ENCODE data around the gene MX2. TPM values are rescaled to one million over a fixed set of nuclear protein-coding genes. Genes with fewer than 3 reads are reported as not detected.

MX2 gene
- total and polyA plus RNA-seq, 10 of the 15 experiments (the other 5 are each of a cell fraction or from before 2014, with no cell fraction given) = 10.5 to 167 (median 46.1) TPM

- Histone ChIP-seq H3K27me3 (replicated peaks in 1 of 2; ENCODE audit: control insufficient read depth in 2 of 2, insufficient read depth in 2 of 2, low read length in 1 of 2) (no peaks in the 10 kb centered on the region), H3K9ac (ENCODE audit: control insufficient read depth, insufficient read depth, low read length) (no peak overlapping the region), H3K4me1 (ENCODE audit: control insufficient read depth, insufficient read depth, low read length) (no peaks in the 10 kb centered on the region; the same call in 1 of the 2 replicates), H4K20me1 (ENCODE audit: control insufficient read depth, insufficient read depth) (peaks cover 25% of the 10 kb centered on the region), H3K79me2 (ENCODE audit: control insufficient read depth, insufficient read depth, low read length) (peaks cover 11% of the 10 kb centered on the region), H3K9me3 (replicated peaks; ENCODE audit: control insufficient read depth, insufficient read depth, low read length) (no peaks in the 10 kb centered on the region; the same call in none of the 3 replicates), H3K4me2 (ENCODE audit: control insufficient read depth, insufficient read depth) (no peak overlapping the region), H3K27ac (ENCODE audit: control insufficient read depth, insufficient read depth) (no peak overlapping the region), H3K4me3 (no peak overlapping the region), H2AFZ (ENCODE audit: control insufficient read depth, low read depth, low read length) (no peak overlapping the region), H3K36me3 (ENCODE audit: control insufficient read depth in 2 of 2, insufficient read depth in 2 of 2, low read length in 1 of 2) (peaks cover 40 to 85% of the 10 kb centered on the region in 2 experiments)
- CTCF ChIA-PET = interaction anchor here (0.9 to 1.6 kb wide), 4 partner anchors 11 to 70 kb away, joined by 3 to 4 read pairs (median 3); no protein-coding TSS in a partner anchor
- TF ChIP-seq POLR2A (IDR thresholded peaks at IDR 0.05; ENCODE audit: low read depth, low read length) (0 out of 2 replicates have a peak, but pooled peaks have one; percentile 24), POLR2AphosphoS5 (IDR thresholded peaks at IDR 0.05; ENCODE audit: low read length) (no peak)
- 81% methylated on average over 4 of the region's 4 CpGs for WGBS (ENCODE audit: insufficient coverage, insufficient replicate concordance, low lambda C conversion rate, missing lambda C conversion rate)
- no TSS peak for BruUV-seq (replicated peaks)
- SMC1A ChIA-PET (ENCODE audit: uncharacterized antibody, unreplicated experiment) = interaction anchor here (1.0 to 2.0 kb wide), 6 partner anchors 9 to 156 kb away, joined by 3 to 5 read pairs (median 4); partner anchors contain the start of gene MX1
- intact Hi-C loops (cut with micrococcal nuclease; ENCODE audit: unreplicated experiment) = no loop called here
- DNase-seq (ENCODE audit: low read depth, low spot score) (no peak), ATAC-seq (no peak), FAIRE-seq (peak; percentile 38)
- in situ Hi-C loops (cut with MboI) = no loop called here
- POLR2A ChIA-PET = interaction anchor here (0.8 kb wide), 1 partner anchor 69 kb away, joined by 3 read pairs; no protein-coding TSS in a partner anchor
- RAD21 ChIA-PET (ENCODE audit: unreplicated experiment) = interaction anchor here (0.8 kb wide), 1 partner anchor 10 kb away, joined by 4 read pairs; no protein-coding TSS in a partner anchor
These were observed 77.4 kb downstream of the MX2 start for GRCh38 chr21:41439248-41439647.

- FAIRE-seq (peak; percentile 27), ATAC-seq (no peak), DNase-seq (ENCODE audit: low read depth, low spot score) (no peak)
- in situ Hi-C loops (cut with MboI) = no loop called here
- no peaks in the 10 kb centered on the region; the same call in 1 of the 2 replicates for H3K4me1 ChIP-seq (ENCODE audit: control insufficient read depth, insufficient read depth, low read length)
- H3K27ac ChIP-seq (ENCODE audit: control insufficient read depth, insufficient read depth) = no peak overlapping the region
- H3K9ac ChIP-seq (ENCODE audit: control insufficient read depth, insufficient read depth, low read length) = no peak overlapping the region
- peaks cover 4% of the 10 kb centered on the region for H3K79me2 ChIP-seq (ENCODE audit: control insufficient read depth, insufficient read depth, low read length)
- BruUV-seq (replicated peaks) = no TSS peak
- ChIA-PET RAD21 (ENCODE audit: unreplicated experiment) (no interaction called here), CTCF (no interaction called here), POLR2A (no interaction called here), SMC1A (ENCODE audit: uncharacterized antibody, unreplicated experiment) (no interaction called here)
- peak; percentile 61 for TF ChIP-seq POLR2AphosphoS5 (IDR thresholded peaks at IDR 0.05; ENCODE audit: low read length)
- TF ChIP-seq E4F1 (IDR thresholded peaks at IDR 0.05; ENCODE audit: borderline replicate concordance, partially characterized antibody) = no peak
- H3K4me2 ChIP-seq (ENCODE audit: control insufficient read depth, insufficient read depth) = no peak overlapping the region
- H3K36me3 ChIP-seq (ENCODE audit: control insufficient read depth in 2 of 2, insufficient read depth in 2 of 2, low read length in 1 of 2) = peaks cover 40 to 91% of the 10 kb centered on the region in 2 experiments
- H3K9me3 ChIP-seq (replicated peaks; ENCODE audit: control insufficient read depth, insufficient read depth, low read length) = no peaks in the 10 kb centered on the region
- intact Hi-C loops (cut with micrococcal nuclease; ENCODE audit: unreplicated experiment) = no loop called here
- H2AFZ ChIP-seq (ENCODE audit: control insufficient read depth, low read depth, low read length) = no peak overlapping the region
- peaks cover 21% of the 10 kb centered on the region for H4K20me1 ChIP-seq (ENCODE audit: control insufficient read depth, insufficient read depth)
- H3K4me3 ChIP-seq = no peak overlapping the region
- no peaks in the 10 kb centered on the region for H3K27me3 ChIP-seq (replicated peaks in 1 of 2; ENCODE audit: control insufficient read depth in 2 of 2, insufficient read depth in 2 of 2, low read length in 1 of 2)
- 99% methylated on average over 13 of the region's 14 CpGs for WGBS (ENCODE audit: insufficient coverage, insufficient replicate concordance, low lambda C conversion rate, missing lambda C conversion rate)
These were observed 79.7 kb downstream of the MX2 start for GRCh38 chr21:41441546-41441945.

Measured in GM12878 (cell line).